ENCODE data around the gene PPARG.

The PPARG gene

GRCh38 chr3:12338595-12339546 is 50.0 kb downstream of the PPARG start:
- H3K4me1 ChIP-seq (ENCODE audit: insufficient read depth, low read length), result peaks cover 37% of the 10 kb centered on the region
- no peaks in the 10 kb centered on the region for H3K79me2 ChIP-seq (ENCODE audit: insufficient read depth, low read length)
- H3K9me3 ChIP-seq (ENCODE audit: insufficient read depth, low read length, severe bottlenecking), result no peaks in the 10 kb centered on the region
- H3K4me2 ChIP-seq (ENCODE audit: insufficient read depth, low read length), result no peak overlapping the region
- no peaks in the 10 kb centered on the region for H3K27me3 ChIP-seq (ENCODE audit: insufficient read depth, low read length, poor library complexity)
- DNase-seq (no peak), ATAC-seq (ENCODE audit: insufficient read depth, low read depth) (no peak)
- H4K20me1 ChIP-seq (ENCODE audit: insufficient read depth, low read length), result no peaks in the 10 kb centered on the region
- H3K36me3 ChIP-seq (ENCODE audit: insufficient read depth, low read length), result no peaks in the 10 kb centered on the region
- TF ChIP-seq, protein P1, sequence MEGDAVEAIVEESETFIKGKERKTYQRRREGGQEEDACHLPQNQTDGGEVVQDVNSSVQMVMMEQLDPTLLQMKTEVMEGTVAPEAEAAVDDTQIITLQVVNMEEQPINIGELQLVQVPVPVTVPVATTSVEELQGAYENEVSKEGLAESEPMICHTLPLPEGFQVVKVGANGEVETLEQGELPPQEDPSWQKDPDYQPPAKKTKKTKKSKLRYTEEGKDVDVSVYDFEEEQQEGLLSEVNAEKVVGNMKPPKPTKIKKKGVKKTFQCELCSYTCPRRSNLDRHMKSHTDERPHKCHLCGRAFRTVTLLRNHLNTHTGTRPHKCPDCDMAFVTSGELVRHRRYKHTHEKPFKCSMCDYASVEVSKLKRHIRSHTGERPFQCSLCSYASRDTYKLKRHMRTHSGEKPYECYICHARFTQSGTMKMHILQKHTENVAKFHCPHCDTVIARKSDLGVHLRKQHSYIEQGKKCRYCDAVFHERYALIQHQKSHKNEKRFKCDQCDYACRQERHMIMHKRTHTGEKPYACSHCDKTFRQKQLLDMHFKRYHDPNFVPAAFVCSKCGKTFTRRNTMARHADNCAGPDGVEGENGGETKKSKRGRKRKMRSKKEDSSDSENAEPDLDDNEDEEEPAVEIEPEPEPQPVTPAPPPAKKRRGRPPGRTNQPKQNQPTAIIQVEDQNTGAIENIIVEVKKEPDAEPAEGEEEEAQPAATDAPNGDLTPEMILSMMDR (IDR thresholded peaks at IDR 0.05; ENCODE audit: borderline replicate concordance, extremely low read depth, low read length, poor library complexity, severe bottlenecking), result no peak
- TF ChIP-seq EZH2 (IDR thresholded peaks at IDR 0.05; ENCODE audit: borderline replicate concordance, low read depth, low read length, severe bottlenecking), result no peak
- no peak overlapping the region for H2AFZ ChIP-seq (ENCODE audit: low read depth, low read length)
- no peak overlapping the region for H3K4me3 ChIP-seq (ENCODE audit: low read depth in 1 of 2, low read length in 2 of 2)
- H3K27ac ChIP-seq (ENCODE audit: low read length), result no peak overlapping the region
- H3K9ac ChIP-seq (ENCODE audit: low read depth, low read length), result no peak overlapping the region

DNA sequence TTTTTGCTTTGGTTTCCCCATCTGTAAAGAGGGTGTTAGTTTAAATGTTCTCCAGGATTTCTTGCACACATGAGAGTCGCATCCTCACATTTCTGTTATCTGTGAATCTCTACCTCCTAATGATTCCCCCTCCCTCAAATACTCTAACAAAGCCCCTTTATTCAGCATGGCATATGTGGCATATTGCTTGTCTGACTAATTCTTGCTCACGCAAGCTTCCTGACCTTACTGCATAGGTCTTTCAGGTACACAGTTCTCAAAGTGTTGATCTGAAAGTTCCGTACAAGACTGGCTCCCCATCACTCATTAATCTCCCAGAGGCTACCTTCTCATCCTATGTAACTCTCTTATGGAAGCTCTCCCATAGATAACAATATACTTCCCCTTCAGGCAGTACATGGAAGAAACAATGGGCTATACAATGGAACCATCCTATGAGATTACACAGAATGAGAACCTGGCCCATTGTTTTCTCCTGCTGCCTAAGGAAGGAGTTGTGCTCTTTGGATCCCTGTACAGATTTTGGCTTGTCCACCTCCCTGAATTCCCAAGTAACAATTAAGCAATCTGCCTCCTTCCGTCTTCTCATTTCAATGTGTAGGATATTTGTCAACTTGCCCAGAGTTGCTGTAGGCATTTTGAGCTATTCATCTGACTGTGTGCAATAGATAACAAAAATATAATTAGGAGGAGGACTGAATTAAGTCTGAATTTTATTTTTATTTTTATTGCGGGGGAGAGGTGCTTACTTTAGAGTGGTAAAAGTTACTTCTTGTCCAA is 51.0 kb downstream of the PPARG start:
- H3K9me3 ChIP-seq (ENCODE audit: insufficient read depth, low read length, severe bottlenecking), result no peaks in the 10 kb centered on the region
- no peak for TF ChIP-seq EZH2 (IDR thresholded peaks at IDR 0.05; ENCODE audit: borderline replicate concordance, low read depth, low read length, severe bottlenecking)
- TF ChIP-seq, protein P1 (IDR thresholded peaks at IDR 0.05; ENCODE audit: borderline replicate concordance, extremely low read depth, low read length, poor library complexity, severe bottlenecking), result no peak
- no peak overlapping the region for H3K27ac ChIP-seq (ENCODE audit: low read length)
- DNase-seq, result no peak
- no peaks in the 10 kb centered on the region for H4K20me1 ChIP-seq (ENCODE audit: insufficient read depth, low read length)
- no peaks in the 10 kb centered on the region for H3K36me3 ChIP-seq (ENCODE audit: insufficient read depth, low read length)
- H3K9ac ChIP-seq (ENCODE audit: low read depth, low read length), result no peak overlapping the region
- no peak for ATAC-seq (ENCODE audit: insufficient read depth, low read depth)
- H2AFZ ChIP-seq (ENCODE audit: low read depth, low read length), result no peak overlapping the region
- H3K4me3 ChIP-seq (ENCODE audit: low read depth in 1 of 2, low read length in 2 of 2), result no peak overlapping the region
- no peaks in the 10 kb centered on the region for H3K27me3 ChIP-seq (ENCODE audit: insufficient read depth, low read length, poor library complexity)
- H3K4me2 ChIP-seq (ENCODE audit: insufficient read depth, low read length), result no peak overlapping the region
- H3K4me1 ChIP-seq (ENCODE audit: insufficient read depth, low read length), result peaks cover 29% of the 10 kb centered on the region
- H3K79me2 ChIP-seq (ENCODE audit: insufficient read depth, low read length), result no peaks in the 10 kb centered on the region

DNA sequence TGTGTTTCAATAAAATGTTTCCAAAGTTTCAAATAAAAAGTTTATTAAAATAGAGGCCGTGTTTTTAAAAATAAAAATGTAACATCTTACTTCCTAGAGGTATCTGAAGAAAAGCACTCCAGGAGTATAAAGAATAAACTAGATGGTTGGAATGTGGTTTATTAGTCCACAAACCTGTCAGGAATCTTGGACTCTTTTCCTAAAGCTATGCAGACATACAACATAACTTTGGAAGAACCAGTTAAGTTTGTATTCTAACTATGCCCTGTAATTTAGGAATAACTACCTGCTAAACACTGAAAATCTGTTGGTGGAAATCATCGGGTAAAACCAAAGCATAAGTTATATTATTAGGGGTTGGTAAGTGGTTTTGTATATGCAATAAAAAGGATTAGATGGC is 51.6 kb downstream of the PPARG start:
- Histone ChIP-seq H3K4me2 (ENCODE audit: insufficient read depth, low read length) (no peak overlapping the region), H3K79me2 (ENCODE audit: insufficient read depth, low read length) (no peaks in the 10 kb centered on the region), H3K27ac (ENCODE audit: low read length) (no peak overlapping the region), H4K20me1 (ENCODE audit: insufficient read depth, low read length) (no peaks in the 10 kb centered on the region), H3K4me3 (ENCODE audit: low read depth in 1 of 2, low read length in 2 of 2) (no peak overlapping the region), H3K27me3 (ENCODE audit: insufficient read depth, low read length, poor library complexity) (no peaks in the 10 kb centered on the region), H2AFZ (ENCODE audit: low read depth, low read length) (no peak overlapping the region), H3K36me3 (ENCODE audit: insufficient read depth, low read length) (no peaks in the 10 kb centered on the region), H3K9ac (ENCODE audit: low read depth, low read length) (no peak overlapping the region), H3K9me3 (ENCODE audit: insufficient read depth, low read length, severe bottlenecking) (no peaks in the 10 kb centered on the region), H3K4me1 (ENCODE audit: insufficient read depth, low read length) (peaks cover 28% of the 10 kb centered on the region)
- no peak for DNase-seq
- no peak for ATAC-seq (ENCODE audit: insufficient read depth, low read depth)
- TF ChIP-seq EZH2 (IDR thresholded peaks at IDR 0.05; ENCODE audit: borderline replicate concordance, low read depth, low read length, severe bottlenecking), result no peak
- TF ChIP-seq, protein P1 (IDR thresholded peaks at IDR 0.05; ENCODE audit: borderline replicate concordance, extremely low read depth, low read length, poor library complexity, severe bottlenecking), result no peak
